Neural progenitor cell (in vitro differentiated cells): ENCODE data around the gene LCE3D. TPM values are rescaled to one million over a fixed set of nuclear protein-coding genes. Genes with fewer than 3 reads are reported as not detected.
A peak's percentile ranks its signal among the peaks of the same experiment; 100 is the strongest.

Experiments used
- DNase-seq: peaks from one replicate; pipeline ENCODE4 v3.0.0-alpha.2; 2016; ENCODE audit warnings: low spot score
- H2AFZ ChIP-seq: fragments of 200-600 bp; sonication (generic); replicated peaks from 2 replicates; pipeline ENCODE4 v1.6.1; 2016; ENCODE audit warnings: antibody characterized with exemption
- H3F3A ChIP-seq: fragments of 200-600 bp; sonication (generic); 2 replicates; pipeline ENCODE4 v1.6.1; 2016; ENCODE audit warnings: antibody characterized with exemption, low read depth
- H3K27ac ChIP-seq: fragments of 200-600 bp; sonication (generic); 2 replicates; pipeline ENCODE4 v1.5.1; 2016; ENCODE audit warnings: mild to moderate bottlenecking
- H3K27me3 ChIP-seq: fragments of 200-600 bp; sonication (generic); 2 replicates; pipeline ENCODE4 v1.6.1; 2016; ENCODE audit warnings: mild to moderate bottlenecking, moderate library complexity
- H3K36me3 ChIP-seq: fragments of 200-600 bp; sonication (generic); 2 replicates; pipeline ENCODE4 v1.5.1; 2016
- H3K4me1 ChIP-seq: fragments of 200-600 bp; sonication (generic); 2 replicates; pipeline ENCODE4 v1.6.1; 2016; ENCODE audit warnings: mixed run types
- H3K4me2 ChIP-seq: fragments of 200-600 bp; sonication (generic); 2 replicates; pipeline ENCODE4 v1.6.1; 2016
- H3K4me3 ChIP-seq: fragments of 200-600 bp; sonication (generic); 2 replicates; pipeline ENCODE4 v1.5.1; 2016
- H3K79me2 ChIP-seq: fragments of 200-600 bp; sonication (generic); 2 replicates; pipeline ENCODE4 v1.6.1; 2016; ENCODE audit warnings: low read depth
- H3K9ac ChIP-seq: fragments of 200-600 bp; sonication (generic); 2 replicates; pipeline ENCODE4 v1.6.1; 2016
- H3K9me3 ChIP-seq: fragments of 200-600 bp; sonication (generic); 2 replicates; pipeline ENCODE4 v1.5.1; 2016; ENCODE audit warnings: low read depth
- H4K20me1 ChIP-seq: fragments of 200-600 bp; sonication (generic); 2 replicates; pipeline ENCODE4 v1.6.1; 2016; ENCODE audit warnings: low read depth
- H3K27ac Mint-ChIP-seq: 3 replicates; pipeline ENCODE4 v1.8.0; 2021; ENCODE audit warnings: mixed read lengths
- H3K27me3 Mint-ChIP-seq: 2 replicates; pipeline ENCODE4 v1.8.0; 2022; ENCODE audit warnings: low read depth, mild to moderate bottlenecking, inconsistent platforms, moderate library complexity, mixed read lengths; ENCODE audit not compliant: insufficient read depth
- H3K36me3 Mint-ChIP-seq: 3 replicates; pipeline ENCODE4 v1.8.0; 2021; ENCODE audit warnings: mixed read lengths
- H3K4me1 Mint-ChIP-seq: 3 replicates; pipeline ENCODE4 v1.8.0; 2021; ENCODE audit warnings: mixed read lengths
- H3K4me3 Mint-ChIP-seq: 3 replicates; pipeline ENCODE4 v1.8.0; 2021; ENCODE audit warnings: mild to moderate bottlenecking, moderate library complexity, mixed read lengths
- H3K9me3 Mint-ChIP-seq: 3 replicates; pipeline ENCODE4 v1.8.0; 2020; ENCODE audit warnings: mixed read lengths
- CTCF ChIP-seq: fragments of 200-600 bp; sonication (generic); IDR thresholded peaks from 2 replicates; pipeline ENCODE4 v1.5.1; 2017; ENCODE audit warnings: antibody characterized with exemption, mild to moderate bottlenecking
- EZH2 ChIP-seq: fragments of 200-600 bp; sonication (generic); IDR thresholded peaks from 2 replicates; pipeline ENCODE4 v1.6.1; 2017; ENCODE audit warnings: antibody characterized with exemption, mild to moderate bottlenecking, moderate library complexity
- EZH2phosphoT487 ChIP-seq: fragments of 200-600 bp; sonication (generic); IDR thresholded peaks from 2 replicates; pipeline ENCODE4 v1.6.1; 2017; ENCODE audit warnings: antibody characterized with exemption
- total RNA-seq: library from RNA; depleted of rRNA; stranded (reverse); fragments of >200 nt; gene quantifications from 2 replicates; pipeline ENCODE4 v1.2.3, GENCODE V29; 2015; ENCODE audit warnings: low replicate concordance

Gene LCE3D
- total RNA-seq, 1 donor from 2014 or later = not detected

DNA sequence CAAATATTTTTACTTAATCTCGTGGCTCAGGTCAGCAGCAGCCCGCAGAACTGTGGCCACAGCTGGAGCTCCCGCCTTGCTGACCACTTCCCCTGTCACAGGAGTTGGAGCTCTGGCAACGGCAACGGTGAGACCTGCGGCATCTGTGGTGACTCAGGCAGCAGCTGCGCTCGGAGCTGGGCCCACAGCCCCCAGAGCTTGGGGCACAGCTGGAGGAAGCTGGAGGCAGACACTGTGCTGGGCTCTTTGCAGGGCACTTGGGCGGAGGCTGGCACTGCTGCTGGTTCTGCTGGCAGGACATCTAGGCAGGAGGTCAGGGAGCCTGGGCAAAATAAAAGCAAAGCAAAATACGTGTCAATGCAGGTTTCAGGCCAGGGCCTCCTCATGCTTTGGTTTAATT, 42.5 kb upstream of the LCE3D start, which contains the start of gene LCE3A:
LCE3A (minus strand) TSS at position 301 of the 400 bp plus-strand sequence; CDS start at position 301, 0 bp downstream.
- H3F3A ChIP-seq = no peaks in the 10 kb centered on the region
- peaks cover 6% of the 10 kb centered on the region for H3K27me3 Mint-ChIP-seq
- H3K4me1 Mint-ChIP-seq = no peaks in the 10 kb centered on the region
- no peak within 1 kb of the TSS for H3K27ac ChIP-seq
- no peak within 1 kb of the TSS for H3K9ac ChIP-seq
- no peaks in the 10 kb centered on the region for H4K20me1 ChIP-seq
- H2AFZ ChIP-seq = no peak within 1 kb of the TSS
- no peaks in the 10 kb centered on the region for H3K79me2 ChIP-seq
- no peaks in the 10 kb centered on the region for H3K4me1 ChIP-seq
- peaks cover 14% of the 10 kb centered on the region for H3K9me3 ChIP-seq
- H3K27ac Mint-ChIP-seq = no peak within 1 kb of the TSS
- TF ChIP-seq EZH2 (no peak), CTCF (no peak), EZH2phosphoT487 (no peak)
- no peak within 1 kb of the TSS for H3K4me2 ChIP-seq
- peak within 1 kb of the TSS; percentile 28 for H3K4me3 Mint-ChIP-seq
- DNase-seq = no peak
- no peaks in the 10 kb centered on the region for H3K36me3 ChIP-seq
- no peak within 1 kb of the TSS for H3K4me3 ChIP-seq
- H3K36me3 Mint-ChIP-seq = no peaks in the 10 kb centered on the region
- H3K27me3 ChIP-seq = no peaks in the 10 kb centered on the region
- H3K9me3 Mint-ChIP-seq = peaks cover 51% of the 10 kb centered on the region

- Histone ChIP-seq H3K27ac (no peak overlapping the region), H3K27me3 (no peaks in the 10 kb centered on the region), H4K20me1 (no peaks in the 10 kb centered on the region), H3F3A (no peaks in the 10 kb centered on the region), H3K36me3 (no peaks in the 10 kb centered on the region), H2AFZ (no peak overlapping the region), H3K79me2 (no peaks in the 10 kb centered on the region), H3K9me3 (peaks cover 14% of the 10 kb centered on the region), H3K4me3 (no peak overlapping the region), H3K4me1 (no peaks in the 10 kb centered on the region), H3K4me2 (no peak overlapping the region), H3K9ac (no peak overlapping the region)
- Mint-ChIP-seq H3K36me3 (no peaks in the 10 kb centered on the region), H3K9me3 (peaks cover 52% of the 10 kb centered on the region), H3K4me1 (no peaks in the 10 kb centered on the region), H3K27ac (no peak overlapping the region), H3K4me3 (no peak overlapping the region), H3K27me3 (peaks cover 6% of the 10 kb centered on the region)
- TF ChIP-seq EZH2phosphoT487 (no peak), CTCF (no peak), EZH2 (no peak)
- no peak for DNase-seq
These were observed 41.7 kb upstream of the LCE3D start for GRCh38 chr1:152621993-152622392.

DNA sequence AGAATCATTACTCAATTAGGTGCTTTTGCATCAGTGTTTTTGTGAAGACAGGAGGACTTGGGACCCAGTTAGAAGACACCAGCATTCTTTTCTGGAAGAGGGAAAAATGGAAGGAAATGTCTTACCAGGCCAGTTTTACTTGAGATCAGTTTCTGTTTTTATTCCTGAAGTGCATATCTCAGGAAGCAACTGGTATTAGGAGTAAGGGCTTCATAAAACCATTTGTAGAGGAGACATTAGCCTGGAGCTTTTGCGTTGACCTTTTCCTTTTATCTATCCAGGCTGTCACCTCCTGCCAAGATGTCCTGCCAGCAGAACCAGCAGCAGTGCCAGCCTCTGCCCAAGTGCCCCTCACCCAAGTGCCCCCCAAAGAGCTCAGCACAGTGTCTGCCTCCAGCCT, 33.2 kb upstream of the LCE3D start, which contains the start of gene LCE3B:
LCE3B (plus strand) TSS at position 301 of the 400 bp plus-strand sequence; CDS start at position 301, 0 bp downstream.
- Histone ChIP-seq H3K27me3 (no peaks in the 10 kb centered on the region), H3K4me2 (no peak within 1 kb of the TSS), H2AFZ (no peak within 1 kb of the TSS), H3F3A (no peaks in the 10 kb centered on the region), H3K79me2 (no peaks in the 10 kb centered on the region), H4K20me1 (no peaks in the 10 kb centered on the region), H3K4me1 (no peaks in the 10 kb centered on the region), H3K27ac (no peak within 1 kb of the TSS), H3K36me3 (no peaks in the 10 kb centered on the region), H3K9me3 (no peaks in the 10 kb centered on the region), H3K4me3 (no peak within 1 kb of the TSS), H3K9ac (no peak within 1 kb of the TSS)
- H3K36me3 Mint-ChIP-seq = no peaks in the 10 kb centered on the region
- no peak for DNase-seq
- peaks cover 15% of the 10 kb centered on the region for H3K9me3 Mint-ChIP-seq
- no peak for TF ChIP-seq EZH2
- no peak for TF ChIP-seq CTCF
- no peak for TF ChIP-seq EZH2phosphoT487
- peaks cover 2% of the 10 kb centered on the region for H3K27me3 Mint-ChIP-seq
- no peak within 1 kb of the TSS for H3K4me3 Mint-ChIP-seq
- no peak within 1 kb of the TSS for H3K27ac Mint-ChIP-seq
- no peaks in the 10 kb centered on the region for H3K4me1 Mint-ChIP-seq
